Right lobe of liver (tissue), 4 donors: ENCODE measurements around the gene GRIN2A.

Source experiments
- CTCF ChIP-seq, 4 donors: fragments of 200-600 bp in 3 of 4; fragments of 450-650 bp in 1 of 4; IDR thresholded peaks; one replicate each; pipeline versions ENCODE4 v1.5.1 to v1.8.0; 2016 to 2022; ENCODE audit warnings: antibody characterized with exemption in 4 of 4, mild to moderate bottlenecking in 2 of 4
- POLR2A ChIP-seq: fragments of 450-650 bp; IDR thresholded peaks from one replicate; pipeline ENCODE4 v1.6.1; 2017; ENCODE audit warnings: antibody characterized with exemption, mild to moderate bottlenecking
- donor health status: DM: no; HTN: no; CAD: no.
- donor health status: DM: no; HTN: no; CAD: no.
- donor health status: DM: no; HTN: yes; CAD: no.

- no peak for TF ChIP-seq CTCF (IDR thresholded peaks at IDR 0.05)
- TF ChIP-seq POLR2A: no peak
Observed at GRCh38 chr16:9778849-9779248, 403.4 kb downstream of the GRIN2A start.
